IMR-90 (cell line): ENCODE measurements around the gene TP63.

Experiments
- BHLHE40 ChIP-seq: fragments of 150-350 bp; IDR thresholded peaks from 2 replicates; pipeline ENCODE4 v1.6.1; 2016; ENCODE audit warnings: mild to moderate bottlenecking, low read depth, low read length
- CEBPB ChIP-seq: IDR thresholded peaks from 2 replicates; pipeline ENCODE4 v1.6.1; 2012; ENCODE audit warnings: low read depth, low read length, improper control_type of control experiment
- CHD1 ChIP-seq: IDR thresholded peaks from 2 replicates; pipeline ENCODE4 v1.6.1; 2012; ENCODE audit warnings: low read depth, low read length, improper control_type of control experiment
- CTCF ChIP-seq: conservative IDR thresholded peaks from 2 replicates; pipeline ENCODE4 v1.5.1; 2012; ENCODE audit warnings: mild to moderate bottlenecking, low read depth, low read length, improper control_type of control experiment
- ELK1 ChIP-seq: fragments of 150-350 bp; IDR thresholded peaks from 2 replicates; pipeline ENCODE4 v1.6.1; 2016; ENCODE audit warnings: low read depth, mild to moderate bottlenecking, low read length, moderate library complexity, borderline replicate concordance
- FOS ChIP-seq: fragments of 150-350 bp; IDR thresholded peaks from 2 replicates; pipeline ENCODE4 v1.6.1; 2016; ENCODE audit warnings: low read depth, low read length
- MAFK ChIP-seq: IDR thresholded peaks from 2 replicates; pipeline ENCODE4 v1.6.1; 2012; ENCODE audit warnings: low read depth, low read length, improper control_type of control experiment
- NFE2L2 ChIP-seq: fragments of 150-350 bp; IDR thresholded peaks from 2 replicates; pipeline ENCODE4 v1.6.1; 2016; ENCODE audit warnings: low read depth, mild to moderate bottlenecking, low read length
- POLR2A ChIP-seq: IDR thresholded peaks from 2 replicates; pipeline ENCODE4 v1.6.1; 2012; ENCODE audit warnings: mild to moderate bottlenecking, low read depth, low read length
- RAD21 ChIP-seq: IDR thresholded peaks from 2 replicates; pipeline ENCODE4 v1.6.1; 2012; ENCODE audit warnings: low read length, improper control_type of control experiment
- RCOR1 ChIP-seq: IDR thresholded peaks from 2 replicates; pipeline ENCODE4 v1.6.1; 2012; ENCODE audit warnings: mild to moderate bottlenecking, low read length, improper control_type of control experiment; ENCODE audit not compliant: insufficient replicate concordance
- RFX5 ChIP-seq: IDR thresholded peaks from 2 replicates; pipeline ENCODE4 v1.8.0; 2012; ENCODE audit warnings: low read depth, mild to moderate bottlenecking, low read length, moderate library complexity
- SMC3 ChIP-seq: fragments of 150-350 bp; IDR thresholded peaks from 2 replicates; pipeline ENCODE4 v1.6.1; 2016; ENCODE audit warnings: low read depth, mild to moderate bottlenecking, antibody characterized with exemption, low read length, moderate library complexity
- USF2 ChIP-seq: fragments of 150-350 bp; IDR thresholded peaks from 2 replicates; pipeline ENCODE4 v1.6.1; 2017; ENCODE audit warnings: mild to moderate bottlenecking, antibody characterized with exemption, low read length, low read depth

- TF ChIP-seq CTCF (no peak), CEBPB (peak; percentile 77), NFE2L2 (no peak), POLR2A (no peak), SMC3 (no peak), RCOR1 (no peak), CHD1 (no peak), FOS (no peak), USF2 (no peak), RFX5 (no peak), MAFK (no peak), BHLHE40 (no peak), RAD21 (no peak), ELK1 (no peak)
These were observed 210.4 kb downstream of the TP63 start for GRCh38 chr3:189841473-189842205.
